ENCODE measurements around the gene TGFBR3.

TGFBR3 gene

GRCh38 chr1:91768786-91769725 is 116.9 kb downstream of the TGFBR3 start:
- Histone ChIP-seq H3K27me3 (ENCODE audit: insufficient read depth, low read length) (no peaks in the 10 kb centered on the region), H3K9me3 (ENCODE audit: insufficient read depth, low read depth, low read length) (no peaks in the 10 kb centered on the region), H3K4me1 (ENCODE audit: insufficient read depth, low read length) (peaks cover 4% of the 10 kb centered on the region), H3K27ac (ENCODE audit: low read length) (no peak overlapping the region), H3K4me3 (ENCODE audit: low read length) (no peak overlapping the region), H3K9ac (ENCODE audit: low read depth, low read length) (no peak overlapping the region), H3K36me3 (ENCODE audit: insufficient read depth, low read depth, low read length) (no peaks in the 10 kb centered on the region)

GRCh38 chr1:91768120-91768519 is 117.8 kb downstream of the TGFBR3 start:
- H3K27me3 ChIP-seq (ENCODE audit: insufficient read depth, low read length): no peaks in the 10 kb centered on the region

GRCh38 chr1:91766883-91767282 is 119.1 kb downstream of the TGFBR3 start:
- H3K4me3 ChIP-seq (ENCODE audit: low read length): no peak overlapping the region
- no peak overlapping the region for H3K27ac ChIP-seq (ENCODE audit: low read length)
- peaks cover 4% of the 10 kb centered on the region for H3K4me1 ChIP-seq (ENCODE audit: insufficient read depth, low read length)
- no peaks in the 10 kb centered on the region for H3K36me3 ChIP-seq (ENCODE audit: insufficient read depth, low read depth, low read length)
- no peaks in the 10 kb centered on the region for H3K9me3 ChIP-seq (ENCODE audit: insufficient read depth, low read depth, low read length)
- no peaks in the 10 kb centered on the region for H3K27me3 ChIP-seq (ENCODE audit: insufficient read depth, low read length)
- no peak overlapping the region for H3K9ac ChIP-seq (ENCODE audit: low read depth, low read length)

More at GRCh38 chr1:91768120-91768519, 117.8 kb downstream of the TGFBR3 start:
- Histone ChIP-seq H3K4me1 (ENCODE audit: insufficient read depth, low read length) (peaks cover 4% of the 10 kb centered on the region), H3K9ac (ENCODE audit: low read depth, low read length) (no peak overlapping the region), H3K9me3 (ENCODE audit: insufficient read depth, low read depth, low read length) (no peaks in the 10 kb centered on the region), H3K36me3 (ENCODE audit: insufficient read depth, low read depth, low read length) (no peaks in the 10 kb centered on the region), H3K27ac (ENCODE audit: low read length) (no peak overlapping the region), H3K4me3 (ENCODE audit: low read length) (no peak overlapping the region)

- H3K4me1 ChIP-seq (ENCODE audit: insufficient read depth, low read length): peaks cover 7% of the 10 kb centered on the region
- H3K4me3 ChIP-seq (ENCODE audit: low read length): no peak overlapping the region
- H3K9ac ChIP-seq (ENCODE audit: low read depth, low read length): no peak overlapping the region
- H3K27me3 ChIP-seq (ENCODE audit: insufficient read depth, low read length): no peaks in the 10 kb centered on the region
- no peaks in the 10 kb centered on the region for H3K36me3 ChIP-seq (ENCODE audit: insufficient read depth, low read depth, low read length)
- no peaks in the 10 kb centered on the region for H3K9me3 ChIP-seq (ENCODE audit: insufficient read depth, low read depth, low read length)
- H3K27ac ChIP-seq (ENCODE audit: low read length): no peak overlapping the region
Observed at GRCh38 chr1:91765880-91766443, 120.0 kb downstream of the TGFBR3 start.

- Histone ChIP-seq H3K4me3 (ENCODE audit: low read length) (no peak overlapping the region), H3K4me1 (ENCODE audit: insufficient read depth, low read length) (peaks cover 7% of the 10 kb centered on the region), H3K36me3 (ENCODE audit: insufficient read depth, low read depth, low read length) (no peaks in the 10 kb centered on the region), H3K27me3 (ENCODE audit: insufficient read depth, low read length) (no peaks in the 10 kb centered on the region), H3K27ac (ENCODE audit: low read length) (no peak overlapping the region), H3K9me3 (ENCODE audit: insufficient read depth, low read depth, low read length) (no peaks in the 10 kb centered on the region), H3K9ac (ENCODE audit: low read depth, low read length) (no peak overlapping the region)
Observed at GRCh38 chr1:91765293-91765692, 120.7 kb downstream of the TGFBR3 start.

- Histone ChIP-seq H3K36me3 (ENCODE audit: insufficient read depth, low read depth, low read length) (no peaks in the 10 kb centered on the region), H3K9ac (ENCODE audit: low read depth, low read length) (no peak overlapping the region), H3K9me3 (ENCODE audit: insufficient read depth, low read depth, low read length) (no peaks in the 10 kb centered on the region), H3K27ac (ENCODE audit: low read length) (no peak overlapping the region), H3K4me3 (ENCODE audit: low read length) (no peak overlapping the region), H3K4me1 (ENCODE audit: insufficient read depth, low read length) (peaks cover 5% of the 10 kb centered on the region), H3K27me3 (ENCODE audit: insufficient read depth, low read length) (no peaks in the 10 kb centered on the region)
Observed at GRCh38 chr1:91764471-91765115, 121.4 kb downstream of the TGFBR3 start.

GRCh38 chr1:91763252-91763651 is 122.7 kb downstream of the TGFBR3 start:
- Histone ChIP-seq H3K9me3 (ENCODE audit: insufficient read depth, low read depth, low read length) (no peaks in the 10 kb centered on the region), H3K27ac (ENCODE audit: low read length) (no peak overlapping the region), H3K27me3 (ENCODE audit: insufficient read depth, low read length) (no peaks in the 10 kb centered on the region), H3K9ac (ENCODE audit: low read depth, low read length) (no peak overlapping the region), H3K4me3 (ENCODE audit: low read length) (no peak overlapping the region), H3K4me1 (ENCODE audit: insufficient read depth, low read length) (peaks cover 4% of the 10 kb centered on the region; the same call in 1 of the 2 replicates), H3K36me3 (ENCODE audit: insufficient read depth, low read depth, low read length) (no peaks in the 10 kb centered on the region)

GRCh38 chr1:91761295-91761721 is 124.6 kb downstream of the TGFBR3 start:
- H3K27ac ChIP-seq (ENCODE audit: low read length): no peak overlapping the region
- H3K4me1 ChIP-seq (ENCODE audit: insufficient read depth, low read length): peaks cover 4% of the 10 kb centered on the region; the same call in 1 of the 2 replicates
- no peaks in the 10 kb centered on the region for H3K36me3 ChIP-seq (ENCODE audit: insufficient read depth, low read depth, low read length)
- no peaks in the 10 kb centered on the region for H3K9me3 ChIP-seq (ENCODE audit: insufficient read depth, low read depth, low read length)
- H3K9ac ChIP-seq (ENCODE audit: low read depth, low read length): no peak overlapping the region
- no peak overlapping the region for H3K4me3 ChIP-seq (ENCODE audit: low read length)
- no peaks in the 10 kb centered on the region for H3K27me3 ChIP-seq (ENCODE audit: insufficient read depth, low read length)

GRCh38 chr1:91760512-91760911 is 125.4 kb downstream of the TGFBR3 start:
- Histone ChIP-seq H3K27me3 (ENCODE audit: insufficient read depth, low read length) (no peaks in the 10 kb centered on the region), H3K4me1 (ENCODE audit: insufficient read depth, low read length) (peaks cover 4% of the 10 kb centered on the region; the same call in 1 of the 2 replicates), H3K9me3 (ENCODE audit: insufficient read depth, low read depth, low read length) (no peaks in the 10 kb centered on the region), H3K27ac (ENCODE audit: low read length) (no peak overlapping the region), H3K36me3 (ENCODE audit: insufficient read depth, low read depth, low read length) (no peaks in the 10 kb centered on the region), H3K9ac (ENCODE audit: low read depth, low read length) (no peak overlapping the region), H3K4me3 (ENCODE audit: low read length) (no peak overlapping the region)

- no peak overlapping the region for H3K9ac ChIP-seq (ENCODE audit: low read depth, low read length)
- H3K27ac ChIP-seq (ENCODE audit: low read length): no peak overlapping the region
- H3K27me3 ChIP-seq (ENCODE audit: insufficient read depth, low read length): no peaks in the 10 kb centered on the region
- H3K9me3 ChIP-seq (ENCODE audit: insufficient read depth, low read depth, low read length): no peaks in the 10 kb centered on the region
- H3K4me1 ChIP-seq (ENCODE audit: insufficient read depth, low read length): peaks cover 4% of the 10 kb centered on the region; the same call in 1 of the 2 replicates
- H3K4me3 ChIP-seq (ENCODE audit: low read length): no peak overlapping the region
- H3K36me3 ChIP-seq (ENCODE audit: insufficient read depth, low read depth, low read length): no peaks in the 10 kb centered on the region
Observed at GRCh38 chr1:91759076-91759475, 126.9 kb downstream of the TGFBR3 start.

GRCh38 chr1:91757763-91758460 is 128.0 kb downstream of the TGFBR3 start:
- Histone ChIP-seq H3K36me3 (ENCODE audit: insufficient read depth, low read depth, low read length) (no peaks in the 10 kb centered on the region), H3K27ac (ENCODE audit: low read length) (no peak overlapping the region), H3K27me3 (ENCODE audit: insufficient read depth, low read length) (no peaks in the 10 kb centered on the region), H3K9me3 (ENCODE audit: insufficient read depth, low read depth, low read length) (no peaks in the 10 kb centered on the region), H3K9ac (ENCODE audit: low read depth, low read length) (no peak overlapping the region), H3K4me3 (ENCODE audit: low read length) (no peak overlapping the region), H3K4me1 (ENCODE audit: insufficient read depth, low read length) (peaks cover 4% of the 10 kb centered on the region; the same call in 1 of the 2 replicates)
